Measurements from ENCODE around the gene SP2.
A peak's percentile ranks its signal among the peaks of the same experiment; 100 is the strongest.

SP2 gene

DNA sequence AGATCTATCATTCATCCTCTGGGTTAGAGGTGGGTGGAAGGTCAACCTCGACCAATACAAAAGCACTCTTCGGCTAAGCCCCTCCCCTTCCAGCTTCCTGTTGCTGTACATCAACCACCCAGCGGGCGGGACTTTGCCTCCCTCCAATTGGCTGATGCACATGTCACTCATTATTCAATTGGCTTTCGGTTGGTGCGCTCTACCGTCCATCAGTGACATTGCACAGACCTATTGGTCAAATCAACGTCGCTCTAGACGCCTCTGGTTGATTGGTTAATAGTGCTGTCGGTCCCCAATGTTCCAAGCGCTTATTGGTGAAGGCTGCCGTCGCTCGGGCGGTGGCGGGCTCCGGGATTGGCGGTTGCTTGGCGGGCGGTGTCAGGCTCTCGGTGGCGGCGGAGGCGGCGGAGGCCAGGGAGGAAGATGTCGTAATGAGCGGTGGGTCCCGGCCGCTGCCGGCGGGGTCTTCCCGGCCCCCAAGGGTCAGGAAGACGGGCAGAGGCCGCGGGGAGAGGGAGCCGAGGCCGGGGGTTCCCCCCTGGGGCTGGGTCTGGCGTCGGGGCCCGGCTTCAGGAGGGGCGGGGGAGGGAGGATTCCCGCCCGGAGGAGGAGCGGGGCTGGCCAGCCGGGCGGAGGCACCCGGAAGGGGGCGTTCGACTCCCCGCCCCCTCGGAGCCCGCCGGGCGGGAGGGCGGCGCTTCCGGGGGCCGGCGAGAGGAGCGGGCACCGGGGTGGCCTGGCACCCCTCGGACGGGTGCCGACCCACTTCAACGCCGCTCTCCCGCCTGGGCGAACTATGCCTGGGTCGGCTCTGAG lies at the start of gene SP2:
TSS of gene SP2 (plus strand) at position 381 of the 816 bp plus-strand sequence. CDS start at position 432, 51 bp downstream.
- peak; percentile 98 for DNase-seq (ENCODE audit: low read depth)

DNA sequence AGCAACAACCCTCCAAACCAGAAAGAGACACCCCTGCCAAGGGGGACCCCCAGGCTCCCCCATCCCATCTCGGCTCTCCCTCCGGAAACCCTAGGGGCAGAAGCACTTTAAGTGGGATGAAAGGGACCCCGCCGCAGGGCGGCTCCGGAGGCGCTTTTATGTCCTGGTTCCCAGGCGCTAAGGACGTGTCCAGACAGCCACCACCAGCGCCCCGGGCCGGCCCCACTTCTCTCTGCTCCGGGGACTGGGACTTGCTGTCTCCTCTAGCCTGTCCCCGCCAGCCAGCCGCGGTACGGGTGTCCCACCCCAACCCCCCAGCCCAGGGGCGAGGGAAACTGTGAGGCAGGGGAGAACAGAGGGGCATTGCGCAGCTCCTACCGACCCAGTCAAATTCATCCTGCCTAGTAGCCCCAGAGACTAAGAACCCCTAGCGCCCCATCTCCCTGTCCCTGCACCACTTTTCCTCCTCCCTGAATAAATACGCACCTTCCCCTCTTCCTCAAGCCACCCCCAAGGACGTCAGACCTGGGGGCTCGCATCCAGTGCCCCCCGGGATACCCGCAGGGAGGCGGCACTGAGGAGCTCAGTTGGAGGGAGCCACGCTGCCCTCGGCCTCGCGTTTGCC lies 49.2 kb upstream of the SP2 start:
- DNase-seq (ENCODE audit: low read depth): no peak

DNA sequence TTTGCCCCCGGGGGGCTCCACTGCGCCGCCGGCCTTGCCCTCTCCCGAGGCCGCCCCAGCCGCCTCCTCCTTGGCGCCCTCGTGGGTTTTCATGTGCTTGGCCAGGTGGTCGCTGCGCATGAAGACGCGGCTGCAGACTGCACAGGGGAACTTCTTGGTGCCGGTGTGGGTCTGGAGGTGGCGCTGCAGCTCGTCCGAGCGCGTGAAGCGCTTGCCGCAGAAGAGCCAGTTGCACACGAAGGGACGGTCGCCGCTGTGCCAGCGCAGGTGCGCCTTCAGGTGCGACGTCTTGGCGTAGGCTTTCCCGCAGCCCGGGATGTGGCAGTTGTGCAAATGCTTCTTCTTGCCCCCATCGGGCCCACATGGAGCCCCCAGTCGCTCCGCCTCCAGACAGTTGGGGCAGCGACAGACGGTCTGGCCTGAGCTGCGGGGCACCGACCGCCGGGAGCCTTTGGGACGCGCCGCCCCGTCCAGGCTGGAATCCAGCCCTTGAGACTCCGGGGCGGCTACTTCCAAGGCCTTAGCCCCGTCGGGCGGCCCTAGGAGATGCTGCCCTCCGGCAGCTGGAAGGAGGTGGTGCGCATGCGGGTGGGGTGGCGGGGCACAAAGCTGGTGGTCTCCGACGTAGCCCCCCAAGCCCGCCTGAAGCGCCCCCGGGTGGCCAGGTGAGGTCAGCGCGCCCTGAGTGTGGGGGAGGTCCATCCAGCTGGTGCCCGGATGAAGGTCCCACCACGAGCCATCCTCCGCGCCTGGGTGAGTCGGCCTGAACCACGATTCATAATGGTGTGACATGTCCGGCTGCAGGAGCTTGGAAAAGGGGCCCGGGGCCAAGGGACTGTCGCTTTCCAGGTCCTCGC lies 48.5 kb upstream of the SP2 start:
- no peak for DNase-seq (ENCODE audit: low read depth)

DNA sequence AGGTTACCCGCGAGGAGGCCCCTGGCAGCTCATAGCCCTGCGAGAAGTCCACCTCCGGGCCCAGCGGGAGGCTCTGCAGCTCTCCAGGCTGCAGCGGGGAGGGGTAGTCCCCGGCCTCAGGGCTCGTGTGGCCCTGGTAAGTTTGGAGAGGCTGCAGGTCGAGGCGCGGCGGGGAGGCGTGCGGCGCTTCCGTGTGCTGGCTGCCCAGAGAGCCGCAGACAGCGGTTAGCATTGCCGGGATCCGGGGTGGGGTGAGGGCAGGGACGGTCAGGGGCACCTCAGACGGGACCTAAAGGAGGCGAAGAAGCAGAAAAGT lies 47.9 kb upstream of the SP2 start:
- no peak for DNase-seq (ENCODE audit: low read depth)

DNA sequence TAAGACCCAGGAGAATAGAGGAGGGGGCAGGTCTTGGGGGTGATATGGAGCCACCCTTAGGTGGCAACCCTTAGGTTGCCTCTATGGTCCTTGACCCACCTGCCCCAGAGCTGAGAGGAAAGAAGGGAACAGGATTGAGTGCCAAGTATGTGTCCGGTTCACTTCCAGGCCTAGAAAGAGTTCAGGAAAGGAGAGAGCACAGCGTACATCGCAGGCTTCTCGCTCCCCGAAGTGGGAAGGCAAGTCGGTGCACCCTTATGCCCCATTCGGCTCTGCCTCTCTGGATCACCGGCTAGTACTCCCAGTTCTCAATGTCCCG lies 45.7 kb upstream of the SP2 start:
- no peak for DNase-seq (ENCODE audit: low read depth)

DNA sequence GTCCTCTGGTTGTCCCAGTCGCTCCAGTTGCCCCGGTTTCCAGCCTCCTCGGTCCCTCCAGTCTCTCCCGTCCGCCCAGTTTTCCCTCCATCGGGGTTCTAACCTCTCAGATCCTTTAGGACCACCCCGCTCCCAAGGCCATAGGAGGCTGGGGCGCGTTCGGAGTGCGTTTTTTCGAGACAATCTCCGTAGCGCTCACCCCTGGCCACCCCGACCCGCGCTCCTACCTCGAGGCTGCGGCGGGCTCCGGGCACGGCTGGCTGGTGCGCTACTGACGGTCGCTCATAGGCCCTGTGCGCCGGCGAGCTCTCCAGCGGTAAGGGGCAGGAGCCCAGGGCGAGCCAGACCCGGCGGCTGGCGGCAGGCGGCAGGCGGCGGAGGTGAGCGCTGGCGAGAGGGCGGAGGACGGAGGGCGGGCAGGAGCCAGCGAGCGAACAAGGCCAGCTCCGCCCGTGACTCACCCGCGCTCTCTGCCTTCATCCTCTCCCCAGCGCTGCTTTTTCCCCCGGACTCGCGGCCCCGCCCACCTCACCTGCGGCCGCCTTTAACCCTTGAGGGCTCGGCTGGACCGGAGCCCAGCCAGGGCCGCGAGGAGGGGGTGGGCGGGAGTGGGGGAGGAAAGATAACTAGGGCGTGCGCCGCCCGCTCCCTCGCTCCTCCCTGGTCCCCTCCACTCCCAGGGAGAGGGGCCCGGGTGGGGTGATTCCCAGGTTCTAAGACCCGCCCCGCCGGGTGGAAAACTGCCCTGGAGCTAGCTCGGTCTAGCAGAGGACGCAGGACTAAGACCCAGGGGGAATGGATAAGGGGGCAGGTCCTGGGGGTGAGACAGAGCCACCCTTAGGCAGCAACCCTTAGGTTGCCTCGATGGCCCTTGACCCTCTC lies 45.1 kb upstream of the SP2 start, which contains the start of gene SP6:
TSS of gene SP6 (minus strand) at position 472 of the 882 bp plus-strand sequence. CDS start 2,734 bp downstream, outside the sequence.
- peak; percentile 49 for DNase-seq (ENCODE audit: low read depth)

DNA sequence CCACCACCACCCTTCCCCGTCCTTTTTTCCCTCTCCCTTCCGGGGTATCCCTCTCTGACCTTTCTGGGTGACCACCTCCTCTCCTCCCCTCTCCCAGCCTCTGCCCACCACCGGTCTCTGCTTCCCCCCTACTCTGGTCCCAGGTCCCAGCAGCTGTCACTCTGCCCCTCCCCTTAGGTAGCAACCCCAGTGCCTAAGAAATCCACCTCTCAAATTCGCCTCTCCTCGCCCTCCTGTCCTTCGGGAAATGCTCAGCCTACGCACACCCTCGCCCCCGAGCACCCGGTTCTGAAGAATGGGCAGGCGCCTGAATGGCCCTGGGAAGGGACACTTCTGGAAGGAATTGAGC lies 44.3 kb upstream of the SP2 start:
- no peak for DNase-seq (ENCODE audit: low read depth)

DNA sequence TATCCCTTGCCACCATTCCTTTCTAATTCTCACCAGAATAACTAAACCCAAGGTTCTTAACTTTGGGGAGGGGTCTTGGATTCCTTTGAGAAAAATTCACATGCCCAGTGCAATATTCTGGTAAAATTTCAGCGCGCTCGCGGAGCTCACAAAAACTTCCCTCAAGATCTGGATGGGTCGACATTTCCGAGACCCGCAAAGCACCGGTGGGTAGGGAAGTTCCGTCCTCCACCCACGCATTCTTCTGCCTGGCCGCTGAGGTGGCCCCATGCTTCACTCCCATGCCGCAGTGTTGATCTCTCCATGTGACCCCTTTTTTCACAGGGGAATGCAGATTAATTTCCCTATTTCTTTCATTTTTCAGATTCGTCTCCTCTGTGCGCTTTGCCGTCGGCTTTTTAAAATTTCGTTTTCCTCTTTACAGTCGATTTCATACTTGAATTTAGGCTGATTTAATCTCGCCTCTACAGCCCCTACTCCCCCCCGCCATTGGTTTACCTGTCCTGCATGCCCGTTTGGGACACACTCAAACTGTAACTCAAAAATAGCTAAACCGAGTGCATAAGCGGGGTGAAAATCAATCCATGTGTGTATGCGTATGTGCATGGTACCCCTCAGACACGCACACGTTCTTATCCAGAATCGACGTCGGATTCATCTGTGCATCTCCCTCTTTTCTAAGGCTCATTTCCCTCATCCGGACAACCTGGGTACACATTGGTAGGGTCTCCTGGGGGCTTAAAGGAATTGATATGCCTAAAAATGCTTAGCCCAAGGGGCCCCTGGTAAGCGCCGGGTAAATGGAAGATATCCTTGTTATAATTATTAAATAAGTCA lies 43.7 kb upstream of the SP2 start:
- no peak for DNase-seq (ENCODE audit: low read depth)

DNA sequence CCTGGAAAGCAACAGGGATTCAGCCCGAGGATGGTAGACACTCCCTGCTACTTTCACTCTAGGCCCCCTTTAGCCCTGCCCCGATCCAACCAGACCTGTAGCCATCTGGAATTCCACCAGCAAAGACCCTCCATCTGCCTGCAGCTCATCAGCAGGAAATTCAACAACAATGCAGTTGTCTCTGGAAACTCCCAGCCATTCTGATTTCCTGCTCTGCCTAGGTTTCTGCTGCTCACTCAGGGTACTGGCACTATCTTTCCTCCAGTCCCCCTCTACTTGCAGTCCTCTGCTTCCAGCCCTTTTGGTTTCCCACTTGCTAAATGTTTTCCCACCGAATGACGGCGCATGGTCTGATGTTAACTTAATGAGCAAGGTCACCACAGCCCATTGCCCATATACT lies 42.4 kb upstream of the SP2 start:
- no peak for DNase-seq (ENCODE audit: low read depth)

DNA sequence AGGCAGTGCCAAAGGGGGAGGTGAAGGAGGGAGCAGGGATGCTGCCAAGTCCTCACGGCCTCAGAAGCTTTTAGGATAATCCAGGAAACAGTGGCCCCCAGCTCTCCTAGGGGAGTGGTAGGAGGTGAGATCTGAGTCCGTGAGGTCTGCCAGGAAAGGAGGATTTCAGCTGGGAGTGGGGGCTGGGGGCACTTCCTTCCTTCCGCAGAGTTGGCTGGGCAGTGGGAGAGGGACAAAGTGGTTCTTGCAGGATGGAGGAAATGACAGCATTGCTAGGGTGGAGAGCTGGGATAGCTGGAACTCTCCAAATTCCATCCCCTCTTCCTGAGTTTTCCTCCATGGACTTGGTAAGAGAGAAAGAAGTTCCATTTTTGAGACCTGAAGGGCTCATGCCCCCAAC lies 40.3 kb upstream of the SP2 start:
- DNase-seq (ENCODE audit: low read depth): no peak

DNA sequence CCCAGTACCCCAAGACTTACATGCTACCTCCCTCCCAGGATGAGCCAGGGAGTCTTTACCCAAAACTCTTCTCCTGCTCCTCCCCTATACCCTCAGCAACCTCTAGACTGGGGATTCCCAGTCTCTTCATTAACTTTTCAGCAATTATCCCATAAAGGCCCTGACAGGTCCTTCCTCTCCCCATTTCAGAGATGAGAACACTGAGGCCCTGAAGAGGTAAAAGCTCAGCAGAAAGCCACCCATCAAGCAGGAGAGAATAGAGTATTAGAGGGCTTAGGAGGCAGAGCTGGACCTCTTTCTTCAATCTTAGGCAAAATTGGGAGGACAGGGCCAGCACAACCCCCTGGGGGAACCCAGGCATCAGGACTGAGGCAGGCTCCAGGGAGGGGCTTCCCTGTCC lies 39.2 kb upstream of the SP2 start:
- no peak for DNase-seq (ENCODE audit: low read depth)

DNA sequence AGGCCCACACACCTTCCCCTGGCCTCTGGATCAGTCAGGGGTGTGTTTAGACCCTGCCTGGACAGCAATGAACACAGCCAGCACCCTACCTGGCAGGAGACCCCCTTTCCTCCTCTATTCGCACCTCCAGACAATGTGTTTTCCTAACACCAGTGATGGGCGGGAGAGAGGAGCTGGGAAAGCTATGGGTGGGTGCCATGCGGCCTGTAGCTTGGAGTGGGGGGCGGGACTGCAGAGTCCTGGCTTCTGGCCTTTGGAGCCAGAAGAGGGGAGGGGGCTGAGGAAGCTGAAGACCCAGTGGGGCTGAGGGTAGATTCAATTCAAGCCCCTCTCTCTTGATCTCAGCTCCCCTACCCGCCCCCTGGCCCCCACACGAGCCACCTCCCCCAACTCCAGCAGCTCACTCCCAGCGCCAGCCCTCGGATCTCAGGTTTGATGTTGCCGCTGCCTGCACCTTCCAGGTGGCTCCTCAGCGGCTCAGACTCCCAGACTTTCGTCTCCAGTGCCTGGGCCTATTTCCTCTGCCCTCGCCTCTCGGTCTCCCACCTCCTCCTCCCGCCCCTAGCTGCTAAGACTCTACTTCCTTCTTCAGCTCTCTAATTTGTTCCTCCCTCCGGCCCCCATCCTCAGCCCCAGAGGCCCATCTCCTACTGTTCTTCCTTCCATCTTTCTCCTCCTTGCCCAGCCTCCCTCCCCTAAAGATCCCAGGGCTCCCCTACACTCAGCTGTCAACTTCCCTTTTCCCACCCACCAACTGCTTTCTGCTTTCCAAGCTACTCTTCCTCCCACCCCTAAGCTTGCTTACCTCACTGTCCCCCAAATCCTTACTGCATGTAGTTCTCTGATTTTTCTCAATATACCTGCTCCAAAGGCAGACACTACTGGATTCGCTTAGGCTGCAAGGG lies 38.2 kb upstream of the SP2 start:
- no peak for DNase-seq (ENCODE audit: low read depth)

DNA sequence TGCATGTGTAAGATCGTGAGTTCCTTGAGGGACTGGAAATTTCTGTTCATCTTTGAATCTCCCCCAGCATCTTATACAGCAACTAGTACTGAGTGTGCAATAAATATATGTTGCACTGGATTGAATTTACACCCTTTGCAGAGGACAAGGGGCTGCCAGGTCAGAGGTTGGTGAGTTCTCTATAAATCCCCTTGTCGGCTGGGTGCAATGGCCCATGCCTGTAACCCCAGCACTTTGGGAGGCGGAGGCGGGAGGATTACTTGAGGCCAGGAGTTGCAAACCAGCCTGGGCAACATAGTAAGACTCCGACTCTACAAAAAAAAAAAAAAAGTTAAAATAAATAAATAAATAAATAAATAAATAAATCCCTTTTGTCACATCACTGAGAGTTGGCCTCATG lies 35.6 kb upstream of the SP2 start:
- no peak for DNase-seq (ENCODE audit: low read depth)

DNA sequence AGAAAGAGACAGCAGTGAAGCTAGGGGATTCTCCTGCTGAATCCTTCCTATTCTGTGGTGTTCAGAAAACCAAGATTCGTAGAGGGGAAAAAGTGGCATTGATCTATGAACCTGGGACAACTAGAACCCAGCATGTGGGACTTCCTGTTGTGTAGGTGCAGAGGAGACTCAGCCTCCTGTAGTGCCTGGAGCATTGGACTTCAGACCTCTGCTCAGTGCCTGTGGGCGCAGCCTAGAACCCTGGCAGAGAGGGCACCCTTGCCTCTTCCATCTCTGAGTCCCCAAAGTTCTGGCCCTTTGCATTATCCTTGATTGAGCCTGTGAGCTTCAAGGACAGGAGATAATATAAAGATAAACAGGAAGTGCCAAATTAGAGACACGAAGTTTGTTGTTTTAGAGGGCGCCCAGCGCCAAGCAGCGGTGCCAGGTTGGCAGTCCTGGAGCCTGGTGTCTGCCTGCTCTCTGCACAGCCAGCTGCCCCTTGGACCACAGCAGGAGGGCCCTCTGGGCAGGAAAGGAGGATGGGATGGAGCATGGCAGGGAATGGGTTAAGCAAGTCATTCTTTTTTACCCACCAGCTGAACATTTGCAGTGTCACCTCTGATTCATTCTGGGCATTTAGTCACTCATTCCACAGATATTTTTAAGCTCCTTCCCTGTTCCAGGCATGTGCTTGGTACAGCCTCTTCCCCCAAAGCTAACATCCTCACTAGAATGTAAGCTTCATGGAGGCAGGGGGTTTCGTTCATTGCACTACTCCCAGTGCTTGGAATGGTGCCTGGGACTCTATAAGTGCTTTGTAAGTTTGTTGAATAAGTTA lies 33.2 kb upstream of the SP2 start:
- no peak for DNase-seq (ENCODE audit: low read depth)

DNA sequence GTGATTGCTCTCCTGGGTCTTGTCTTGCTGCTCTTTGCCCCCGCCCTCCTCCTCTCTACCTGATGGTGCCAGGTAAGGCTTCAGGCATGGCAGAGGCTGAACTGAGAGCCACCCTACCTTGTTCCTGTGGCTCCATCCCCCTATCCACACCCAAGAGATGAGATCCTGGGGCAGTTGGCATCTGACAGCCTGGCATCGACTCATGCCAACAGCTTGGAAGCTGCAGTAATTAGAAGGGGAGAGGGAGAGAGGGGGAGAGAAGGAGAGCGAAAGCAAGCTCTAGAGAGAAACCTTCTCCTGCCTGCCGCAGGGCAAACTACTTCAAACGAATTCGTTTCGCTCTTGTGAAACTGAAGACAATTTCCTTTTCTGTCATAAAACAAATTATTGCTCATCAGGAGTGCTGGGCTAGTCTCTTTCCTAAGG lies 31.2 kb upstream of the SP2 start:
- DNase-seq (ENCODE audit: low read depth): no peak

DNA sequence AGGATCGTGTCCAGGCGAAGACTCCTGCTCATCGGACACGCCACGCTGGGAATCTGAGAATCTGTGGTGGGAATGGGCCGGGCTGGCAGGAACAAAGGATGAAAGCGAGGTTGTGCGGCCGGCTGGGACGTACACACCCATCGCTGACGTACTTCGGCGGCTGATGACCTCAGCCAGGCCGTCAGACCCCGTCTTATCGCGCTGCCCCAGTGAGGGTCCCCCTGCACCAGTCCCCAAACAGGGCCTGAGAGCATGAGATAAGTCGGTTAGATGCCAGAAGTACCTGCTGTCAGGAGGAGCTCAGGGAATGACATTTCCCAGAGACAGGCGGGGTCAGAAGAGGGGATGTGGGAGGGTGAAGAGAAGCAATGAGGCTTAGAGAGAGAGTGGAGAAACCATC lies 29.1 kb upstream of the SP2 start:
- no peak for DNase-seq (ENCODE audit: low read depth)

DNA sequence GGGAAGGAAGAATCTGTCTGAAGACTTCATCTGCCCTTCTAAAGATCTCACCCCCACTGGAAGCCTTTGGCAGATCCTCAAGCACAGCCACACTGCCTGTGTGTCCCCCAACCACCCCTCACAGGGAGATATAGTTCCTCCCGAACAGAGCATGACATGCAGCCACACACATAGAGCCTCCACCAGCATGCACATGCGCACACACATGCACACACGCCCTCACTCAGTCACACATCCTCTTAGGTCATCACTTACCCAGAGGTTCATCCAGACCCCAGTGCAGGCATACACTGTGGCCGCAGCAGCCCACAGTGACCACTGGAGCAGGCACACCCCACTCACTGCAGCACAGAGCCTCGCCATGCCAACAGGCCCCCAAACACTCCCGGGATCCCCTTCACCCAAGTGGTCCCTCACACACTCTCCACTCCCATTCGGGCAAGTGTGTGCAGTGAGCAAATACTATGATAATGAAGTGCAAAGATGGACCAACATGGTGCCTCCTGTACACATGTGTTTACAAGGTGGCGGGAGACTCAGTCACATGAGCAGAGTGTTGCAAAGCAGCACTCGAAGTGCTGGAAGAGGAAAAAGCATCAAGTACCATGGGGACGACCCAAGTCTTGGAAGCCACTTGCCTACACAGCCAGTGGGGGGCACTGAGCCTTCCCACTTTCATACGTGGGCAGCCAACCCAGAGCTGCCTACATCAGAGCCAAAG lies 28.1 kb upstream of the SP2 start:
- DNase-seq (ENCODE audit: low read depth): no peak

DNA sequence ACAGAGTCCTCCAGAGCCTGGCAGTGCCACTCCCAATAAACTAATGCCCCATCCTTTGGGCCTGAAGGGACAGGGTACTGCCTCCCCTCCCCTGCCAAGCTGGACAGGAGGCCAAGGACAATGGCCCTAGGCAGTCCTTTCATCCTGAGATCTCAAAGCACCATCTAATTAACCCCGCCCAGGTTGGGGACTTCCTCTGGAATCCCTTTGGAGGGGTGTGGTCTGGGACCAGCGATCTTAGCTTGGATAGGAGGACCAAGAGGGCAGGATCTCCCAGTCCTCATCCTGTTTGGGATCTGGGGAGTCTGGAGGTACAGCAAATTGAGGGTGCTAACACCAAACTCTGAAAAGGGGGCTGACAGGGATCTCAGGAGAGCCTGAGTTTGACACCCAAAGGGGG lies 26.9 kb upstream of the SP2 start:
- DNase-seq (ENCODE audit: low read depth): no peak

DNA sequence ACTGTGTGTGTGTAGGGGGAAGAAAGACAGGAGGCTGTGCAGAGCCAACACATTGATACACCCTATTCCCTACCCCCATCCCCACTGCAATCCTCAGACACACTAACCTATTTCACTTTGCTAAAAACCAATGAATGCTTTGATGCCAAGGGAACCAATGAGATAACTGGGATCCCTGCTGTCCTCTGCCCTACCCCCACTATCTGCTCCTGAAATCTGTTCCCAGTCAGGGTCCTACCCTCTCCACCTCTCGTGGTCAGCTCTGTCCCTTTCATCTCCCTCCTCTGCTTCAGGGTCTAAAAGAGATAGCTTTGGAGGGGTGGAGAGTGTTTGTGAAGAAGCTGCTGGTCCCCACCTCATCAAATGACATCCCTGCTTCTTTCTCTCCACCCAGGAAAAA lies 26.0 kb upstream of the SP2 start:
- DNase-seq (ENCODE audit: low read depth): no peak

Measured in activated T-helper 1 cell treated with Interleukin-2 at 50 U/mL for 16 hours (primary cell).